ENCODE measurements around the gene SREBF1.

SREBF1 gene

DNA sequence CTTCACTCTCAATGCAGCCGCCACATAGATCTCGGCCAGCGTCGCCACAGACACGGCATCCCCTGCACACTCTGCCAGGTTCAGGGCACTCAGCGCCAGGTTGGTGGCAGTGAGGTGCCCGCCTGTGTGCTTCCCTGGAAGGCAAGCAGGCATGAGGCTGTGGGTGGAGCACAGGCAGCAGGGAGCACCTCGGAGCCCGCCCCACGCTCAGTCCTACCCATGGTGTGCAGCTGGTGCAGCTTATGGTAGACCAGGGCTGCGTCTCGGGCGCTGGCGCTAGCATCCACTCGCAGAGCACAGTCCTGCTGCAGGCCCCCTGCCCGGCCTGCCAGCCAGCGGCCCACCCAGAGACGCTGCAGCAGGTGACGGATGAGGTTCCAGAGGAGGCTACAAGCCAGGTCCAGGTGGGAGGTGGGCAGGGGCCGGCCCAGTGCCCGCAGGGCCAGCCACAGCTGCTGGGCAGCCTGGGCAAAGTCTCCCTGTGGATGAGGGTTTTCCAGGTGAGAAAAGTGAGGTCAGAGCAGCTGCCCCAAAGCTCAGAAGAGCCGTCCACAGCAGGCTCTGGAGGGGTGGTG is 20.5 kb downstream of the SREBF1 start:
- H4K20me1 ChIP-seq = peaks cover 95 to 100% (median 96%) of the 10 kb centered on the region in 11 experiments
- peaks cover 52 to 82% (median 76%) of the 10 kb centered on the region in 10 experiments for H3K4me1 ChIP-seq
- no peak overlapping the region for H3K4me3 ChIP-seq
- peak overlapping the region in 4 of 11 experiments; percentile 0 to 47 (median 16); a peak in 4 of 22 replicates for H3K9ac ChIP-seq
- H3K27me3 ChIP-seq = no peaks in the 10 kb centered on the region
- H3K36me3 ChIP-seq = peaks cover 88 to 98% (median 95%) of the 10 kb centered on the region in 11 experiments
- peak overlapping the region in 1 of 11 experiments; percentile 6; a peak in 1 of 22 replicates for H3K27ac ChIP-seq
- H3K4me2 ChIP-seq = peak overlapping the region in 3 of 11 experiments; percentile 5 to 19 (median 12); a peak in 3 of 22 replicates
- no peak for TF ChIP-seq Cebpa-rat (IDR thresholded peaks at IDR 0.05)
- H3K9me3 ChIP-seq (replicated peaks in 1 of 11) = no peaks in the 10 kb centered on the region

- H3K27ac ChIP-seq = peak overlapping the region in 5 of 11 experiments; percentile 23 to 45 (median 29); a peak in 10 of 22 replicates
- TF ChIP-seq Cebpa-rat (IDR thresholded peaks at IDR 0.05) = no peak
- H3K9me3 ChIP-seq (replicated peaks in 1 of 11) = no peaks in the 10 kb centered on the region
- H3K4me2 ChIP-seq = peak overlapping the region in 7 of 11 experiments; percentile 4 to 53 (median 27); a peak in 12 of 22 replicates
- H3K36me3 ChIP-seq = peaks cover 91 to 98% (median 96%) of the 10 kb centered on the region in 11 experiments
- H3K4me1 ChIP-seq = peaks cover 45 to 75% (median 69%) of the 10 kb centered on the region in 10 experiments
- H3K9ac ChIP-seq = peak overlapping the region in 8 of 11 experiments; percentile 8 to 61 (median 38); a peak in 9 of 22 replicates
- H3K27me3 ChIP-seq = no peaks in the 10 kb centered on the region
- no peak overlapping the region for H3K4me3 ChIP-seq
- peaks cover 92 to 100% (median 96%) of the 10 kb centered on the region in 11 experiments for H4K20me1 ChIP-seq
Measured at GRCh38 chr17:17815436-17816200, 21.2 kb downstream of the SREBF1 start.

- TF ChIP-seq Cebpa-rat (IDR thresholded peaks at IDR 0.05) = no peak
- peaks cover 39 to 73% (median 64%) of the 10 kb centered on the region in 10 experiments for H3K4me1 ChIP-seq
- no peaks in the 10 kb centered on the region for H3K9me3 ChIP-seq (replicated peaks in 1 of 11)
- H3K27ac ChIP-seq = peak overlapping the region in 6 of 11 experiments; percentile 13 to 45 (median 28); a peak in 8 of 22 replicates
- H3K27me3 ChIP-seq = no peaks in the 10 kb centered on the region
- H3K36me3 ChIP-seq = peaks cover 91 to 98% (median 96%) of the 10 kb centered on the region in 11 experiments
- H3K4me3 ChIP-seq = no peak overlapping the region
- H3K4me2 ChIP-seq = peak overlapping the region in 7 of 11 experiments; percentile 1 to 53 (median 27); a peak in 11 of 22 replicates
- peak overlapping the region in 7 of 11 experiments; percentile 8 to 61 (median 39); a peak in 8 of 22 replicates for H3K9ac ChIP-seq
- H4K20me1 ChIP-seq = peaks cover 92 to 100% (median 96%) of the 10 kb centered on the region in 11 experiments
Measured at GRCh38 chr17:17815062-17815406, 21.8 kb downstream of the SREBF1 start.

DNA sequence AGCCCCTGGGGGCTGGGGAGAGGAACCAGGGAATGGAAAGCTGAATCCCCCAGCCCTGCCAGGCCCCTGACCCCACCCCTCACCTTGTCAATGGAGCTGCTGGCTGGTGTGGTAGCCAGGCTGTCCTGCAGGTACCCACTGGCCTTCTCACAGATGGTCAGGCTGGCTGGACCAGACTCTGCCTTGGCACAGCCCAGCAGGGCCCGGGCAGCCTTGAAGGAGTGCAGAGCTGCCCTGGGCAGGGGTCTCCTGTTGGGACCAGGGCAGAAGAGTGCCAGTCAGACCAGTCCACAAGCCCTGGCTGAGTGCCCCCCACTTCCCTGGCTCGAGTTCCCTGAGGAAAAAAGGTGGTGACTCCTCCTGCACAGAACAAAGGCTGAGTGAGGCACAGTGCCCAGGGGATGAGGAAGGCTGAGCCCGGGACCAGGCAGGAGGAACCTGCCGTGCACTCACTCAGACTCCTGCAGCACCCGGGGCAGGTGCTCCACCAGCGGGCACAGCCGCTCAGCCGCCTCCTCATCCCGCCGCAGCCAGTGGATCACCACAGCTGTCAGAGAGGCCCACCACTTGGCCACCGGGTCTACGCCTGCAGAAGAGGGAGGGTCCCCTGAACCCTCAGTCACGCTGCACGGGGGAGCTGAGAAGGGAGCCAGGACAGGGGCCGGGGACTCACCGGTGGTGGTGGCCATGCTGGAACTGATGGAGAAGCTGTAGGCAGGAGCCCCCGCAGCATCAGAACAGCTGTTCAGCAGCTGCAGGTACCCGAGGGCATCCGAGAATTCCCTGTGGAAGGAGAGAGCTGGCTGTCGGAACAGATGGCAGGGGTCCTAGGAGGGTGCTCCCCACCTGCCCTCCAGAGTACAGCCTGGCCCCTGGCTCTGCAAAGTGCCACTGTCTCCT is 22.4 kb downstream of the SREBF1 start:
- no peak for TF ChIP-seq Cebpa-rat (IDR thresholded peaks at IDR 0.05)
- Histone ChIP-seq H3K4me3 (no peak overlapping the region), H3K4me2 (peak overlapping the region in 6 of 11 experiments; percentile 1 to 53 (median 38); a peak in 9 of 22 replicates), H4K20me1 (peaks cover 91 to 100% (median 95%) of the 10 kb centered on the region in 11 experiments), H3K9me3 (replicated peaks in 1 of 11) (no peaks in the 10 kb centered on the region), H3K27me3 (no peaks in the 10 kb centered on the region), H3K9ac (peak overlapping the region in 7 of 11 experiments; percentile 8 to 61 (median 39); a peak in 7 of 22 replicates), H3K4me1 (peaks cover 33 to 72% (median 60%) of the 10 kb centered on the region in 10 experiments), H3K36me3 (peaks cover 90 to 96% (median 94%) of the 10 kb centered on the region in 11 experiments), H3K27ac (peak overlapping the region in 6 of 11 experiments; percentile 13 to 45 (median 28); a peak in 6 of 22 replicates)

GRCh38 chr17:17813725-17814095 is 23.1 kb downstream of the SREBF1 start:
- Histone ChIP-seq H3K4me3 (no peak overlapping the region), H3K9me3 (replicated peaks in 1 of 11) (no peaks in the 10 kb centered on the region), H3K4me2 (no peak overlapping the region), H3K27ac (no peak overlapping the region), H4K20me1 (peaks cover 89 to 99% (median 93%) of the 10 kb centered on the region in 11 experiments), H3K36me3 (peaks cover 83 to 89% (median 87%) of the 10 kb centered on the region in 11 experiments), H3K4me1 (peaks cover 26 to 71% (median 57%) of the 10 kb centered on the region in 10 experiments), H3K9ac (peak overlapping the region in 1 of 11 experiments; percentile 9; a peak in 1 of 22 replicates), H3K27me3 (no peaks in the 10 kb centered on the region)
- TF ChIP-seq Cebpa-rat (IDR thresholded peaks at IDR 0.05) = no peak

DNA sequence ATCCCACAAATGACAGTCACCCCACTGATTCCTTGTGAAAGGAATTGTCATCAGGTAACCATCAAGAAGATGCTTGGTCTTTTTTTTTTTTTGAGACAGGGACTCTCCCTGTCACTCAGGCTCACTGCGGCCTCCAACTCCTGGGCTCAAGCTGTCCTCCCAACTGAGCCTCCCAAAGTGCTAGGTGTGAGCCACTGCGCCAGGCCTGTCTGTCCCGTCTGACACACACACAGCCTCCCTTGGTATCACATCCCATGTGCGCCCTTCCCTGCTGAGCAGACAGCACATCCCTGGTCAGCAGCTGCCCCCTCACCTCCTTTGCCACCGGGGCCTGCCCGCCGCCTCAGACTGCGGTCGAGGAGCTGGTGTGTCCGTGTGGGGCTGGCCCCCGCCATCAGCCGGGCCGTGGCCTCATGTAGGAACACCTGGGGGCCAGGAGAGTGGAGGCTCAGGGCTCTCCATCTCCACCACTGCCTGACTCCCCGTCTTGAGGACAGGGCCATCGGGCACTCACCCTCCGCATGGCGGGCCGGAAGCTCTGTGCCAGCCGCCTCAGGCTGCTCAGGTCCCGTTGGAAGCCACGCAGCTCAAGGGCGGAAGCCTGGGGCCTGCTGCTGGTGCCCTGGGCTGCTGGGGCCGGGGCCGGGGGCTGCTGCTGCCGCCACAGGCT is 23.6 kb downstream of the SREBF1 start:
- H4K20me1 ChIP-seq = peaks cover 89 to 99% (median 92%) of the 10 kb centered on the region in 11 experiments
- H3K4me1 ChIP-seq = peaks cover 21 to 70% (median 54%) of the 10 kb centered on the region in 10 experiments
- no peak overlapping the region for H3K9ac ChIP-seq
- H3K27ac ChIP-seq = no peak overlapping the region
- no peak for TF ChIP-seq Cebpa-rat (IDR thresholded peaks at IDR 0.05)
- no peaks in the 10 kb centered on the region for H3K9me3 ChIP-seq (replicated peaks in 1 of 11)
- peaks cover 78 to 88% (median 82%) of the 10 kb centered on the region in 11 experiments for H3K36me3 ChIP-seq
- H3K27me3 ChIP-seq = no peaks in the 10 kb centered on the region
- no peak overlapping the region for H3K4me3 ChIP-seq
- H3K4me2 ChIP-seq = no peak overlapping the region

DNA sequence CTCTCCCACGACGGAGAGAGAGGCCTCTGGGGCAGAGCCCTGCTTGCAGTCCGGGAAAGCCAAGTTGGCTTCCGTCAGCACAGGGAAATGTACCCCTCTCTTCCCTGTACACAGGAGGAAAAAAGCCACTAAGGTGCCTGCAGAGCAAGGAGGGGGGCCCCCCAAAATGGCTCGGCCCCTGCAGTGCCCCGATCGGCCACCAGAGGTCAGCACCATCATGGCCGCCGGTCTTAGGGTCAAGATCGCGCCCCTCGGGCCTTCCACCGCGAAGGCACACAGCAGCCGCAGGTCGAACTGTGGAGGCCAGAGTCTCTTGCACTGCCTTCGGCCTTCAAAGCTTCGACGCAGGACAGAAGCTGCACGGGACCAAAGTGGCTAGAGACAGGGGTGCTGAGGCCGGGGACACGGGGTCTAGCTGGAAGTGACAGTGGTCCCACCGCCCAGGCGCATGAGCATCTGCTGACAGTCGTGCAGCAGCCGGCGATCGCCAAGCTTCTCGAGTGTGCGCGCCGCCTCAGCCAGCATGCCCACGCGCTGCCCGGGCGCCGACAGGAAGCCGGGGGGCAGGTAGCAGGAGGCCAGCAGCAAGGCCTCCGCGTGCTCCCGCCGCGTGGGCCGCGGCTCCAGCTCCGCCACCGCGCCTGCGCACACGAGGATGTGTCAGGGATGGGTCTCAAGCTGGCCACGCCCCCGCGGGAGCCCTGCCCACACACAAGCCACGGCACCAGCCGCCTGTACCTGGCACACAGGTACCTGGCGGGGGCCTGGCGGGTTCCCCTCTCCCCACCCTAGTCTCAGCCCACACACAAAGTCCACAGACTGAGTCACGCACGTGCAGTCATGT is 24.4 kb downstream of the SREBF1 start:
- Histone ChIP-seq H3K4me1 (peaks cover 15 to 73% (median 57%) of the 10 kb centered on the region in 10 experiments), H3K9me3 (replicated peaks in 1 of 11) (no peaks in the 10 kb centered on the region), H3K4me2 (0 out of 22 replicates have a peak overlapping the region, but pooled peaks of 3 of the 11 experiments have one; percentile 0 to 21 (median 2)), H3K27ac (no peak overlapping the region), H3K36me3 (peaks cover 72 to 85% (median 76%) of the 10 kb centered on the region in 11 experiments), H3K9ac (no peak overlapping the region), H3K4me3 (no peak overlapping the region), H3K27me3 (no peaks in the 10 kb centered on the region), H4K20me1 (peaks cover 83 to 99% (median 94%) of the 10 kb centered on the region in 11 experiments)
- TF ChIP-seq Cebpa-rat (IDR thresholded peaks at IDR 0.05) = no peak

Data from BLaER1 treated with 17β-estradiol and CSF1 and Interleukin-3, amounts not matched to agents 10 nM and 100 nM (cell line).